Measurements from ENCODE around the gene NEK10.

DNA sequence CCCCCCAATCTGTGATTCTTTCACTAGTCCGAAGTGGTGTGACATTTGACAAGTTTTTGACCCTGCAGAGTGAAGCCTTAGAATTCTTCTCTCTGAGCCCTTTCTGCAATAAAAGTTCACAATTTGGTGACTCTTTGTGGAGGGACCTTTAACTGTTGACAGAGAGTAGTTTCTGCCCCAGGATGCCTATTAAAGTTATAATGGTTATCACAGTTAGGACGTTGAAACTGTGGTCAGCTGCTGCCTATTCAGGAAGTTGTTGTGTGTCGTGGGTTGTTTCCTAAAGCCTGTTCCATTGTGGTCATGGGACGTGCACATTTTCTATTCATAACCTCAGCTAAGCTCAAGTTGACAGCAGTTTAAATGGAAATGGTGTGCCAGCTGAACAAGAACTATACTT, 274.5 kb downstream of the NEK10 start:
- TF ChIP-seq, protein P1, sequence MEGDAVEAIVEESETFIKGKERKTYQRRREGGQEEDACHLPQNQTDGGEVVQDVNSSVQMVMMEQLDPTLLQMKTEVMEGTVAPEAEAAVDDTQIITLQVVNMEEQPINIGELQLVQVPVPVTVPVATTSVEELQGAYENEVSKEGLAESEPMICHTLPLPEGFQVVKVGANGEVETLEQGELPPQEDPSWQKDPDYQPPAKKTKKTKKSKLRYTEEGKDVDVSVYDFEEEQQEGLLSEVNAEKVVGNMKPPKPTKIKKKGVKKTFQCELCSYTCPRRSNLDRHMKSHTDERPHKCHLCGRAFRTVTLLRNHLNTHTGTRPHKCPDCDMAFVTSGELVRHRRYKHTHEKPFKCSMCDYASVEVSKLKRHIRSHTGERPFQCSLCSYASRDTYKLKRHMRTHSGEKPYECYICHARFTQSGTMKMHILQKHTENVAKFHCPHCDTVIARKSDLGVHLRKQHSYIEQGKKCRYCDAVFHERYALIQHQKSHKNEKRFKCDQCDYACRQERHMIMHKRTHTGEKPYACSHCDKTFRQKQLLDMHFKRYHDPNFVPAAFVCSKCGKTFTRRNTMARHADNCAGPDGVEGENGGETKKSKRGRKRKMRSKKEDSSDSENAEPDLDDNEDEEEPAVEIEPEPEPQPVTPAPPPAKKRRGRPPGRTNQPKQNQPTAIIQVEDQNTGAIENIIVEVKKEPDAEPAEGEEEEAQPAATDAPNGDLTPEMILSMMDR (IDR thresholded peaks at IDR 0.05; ENCODE audit: low read length), result no peak
- TF ChIP-seq EZH2 (IDR thresholded peaks at IDR 0.05; ENCODE audit: borderline replicate concordance, low read length), result no peak
